PC-3 (cell line): ENCODE data around the gene RAP1GAP2. TPM values are rescaled to one million over a fixed set of nuclear protein-coding genes. Genes with fewer than 3 reads are reported as not detected.

Experiments
- ATAC-seq: fragments of 200-7000 bp; cut with Tn5 transposase; 2 replicates; pipeline ENCODE4 v1.9.1; 2020; ENCODE audit warnings: mild to moderate bottlenecking, moderate library complexity
- BruUV-seq: library from RNA; stranded (reverse); fragments of 400-500 nt; replicated peaks from 2 replicates; lab custom pipeline; 2021; lab: Mats Ljungman, UMichigan
- CTCF ChIA-PET: fragments of 300-600 bp; sonication (Branson Sonifier 250); formaldehyde crosslinking; loops from one replicate; lab custom pipeline; 2022; ENCODE audit warnings: antibody characterized with exemption; lab: Charles Lee
- POLR2A ChIA-PET: fragments of 300-600 bp; sonication (Branson Sonifier 250); formaldehyde crosslinking; loops from one replicate; lab custom pipeline; 2022; ENCODE audit warnings: antibody characterized with exemption; ENCODE audit not compliant: unreplicated experiment; lab: Charles Lee
- DNase-seq: peaks from one replicate; pipeline ENCODE4 v3.0.0-alpha.2; 2015
- H2AFZ ChIP-seq: fragments of 300-600 bp; sonication (generic); 2 replicates; pipeline ENCODE4 v1.6.0; 2016; ENCODE audit warnings: antibody characterized with exemption, low read length
- H3F3A ChIP-seq: fragments of 300-600 bp; sonication (generic); one replicate; pipeline ENCODE4 v1.6.0; 2017; ENCODE audit warnings: antibody characterized with exemption, low read length, control low read depth, mild to moderate bottlenecking; ENCODE audit not compliant: unreplicated experiment
- H3K27ac ChIP-seq: fragments of 300-600 bp; sonication (generic); 2 replicates; pipeline ENCODE4 v1.5.1; 2016; ENCODE audit warnings: mild to moderate bottlenecking, low read length
- H3K27me3 ChIP-seq: fragments of 300-600 bp; sonication (generic); 2 replicates; pipeline ENCODE4 v1.6.1; 2016; ENCODE audit warnings: low read length, mixed read lengths
- H3K36me3 ChIP-seq: fragments of 300-600 bp; sonication (generic); 2 replicates; pipeline ENCODE4 v1.6.1; 2016; ENCODE audit warnings: low read depth, mixed run types, low read length, mixed read lengths
- H3K4me1 ChIP-seq: fragments of 300-600 bp; sonication (generic); 2 replicates; pipeline ENCODE4 v1.5.1; 2016; ENCODE audit warnings: low read length; ENCODE audit not compliant: insufficient read depth
- H3K4me2 ChIP-seq: fragments of 300-600 bp; sonication (generic); 2 replicates; pipeline ENCODE4 v1.6.0; 2016; ENCODE audit warnings: low read length
- H3K4me3 ChIP-seq: fragments of 300-600 bp; sonication (generic); 2 replicates; pipeline ENCODE4 v1.5.1; 2016; ENCODE audit warnings: mild to moderate bottlenecking, low read length, mixed read lengths
- H3K79me2 ChIP-seq: fragments of 300-600 bp; sonication (generic); 2 replicates; pipeline ENCODE4 v1.6.1; 2017; ENCODE audit warnings: low read length, mixed read lengths
- H3K9ac ChIP-seq: fragments of 300-600 bp; sonication (generic); 2 replicates; pipeline ENCODE4 v1.6.0; 2016; ENCODE audit warnings: mild to moderate bottlenecking, low read length
- H3K9me2 ChIP-seq: fragments of 300-600 bp; sonication (generic); replicated peaks from 2 replicates; pipeline ENCODE4 v1.6.1; 2016; ENCODE audit warnings: mixed run types, low read length, mixed read lengths
- H3K9me3 ChIP-seq: fragments of 300-600 bp; sonication (generic); 2 replicates; pipeline ENCODE4 v1.6.1; 2016; ENCODE audit warnings: low read length, mixed read lengths
- H4K20me1 ChIP-seq: fragments of 300-600 bp; sonication (generic); 2 replicates; pipeline ENCODE4 v1.6.1; 2016; ENCODE audit warnings: low read length, mixed read lengths
- EZH2 ChIP-seq: fragments of 300-600 bp; sonication (generic); IDR thresholded peaks from one replicate; pipeline ENCODE4 v1.6.1; 2017; ENCODE audit warnings: antibody characterized with exemption, mild to moderate bottlenecking, low read length; ENCODE audit not compliant: unreplicated experiment
- EZH2phosphoT487 ChIP-seq: fragments of 300-600 bp; sonication (generic); IDR thresholded peaks from 2 replicates; pipeline ENCODE4 v1.6.1; 2018; ENCODE audit warnings: mild to moderate bottlenecking, antibody characterized with exemption, low read length, borderline replicate concordance
- intact Hi-C: fragments of 100-400 bp; cut with micrococcal nuclease; formaldehyde crosslinking; loops from 2 replicates; pipeline ENCODE4 v1.9.0; 2023
- total RNA-seq: library from RNA; depleted of rRNA; stranded (reverse); fragments of >200 nt; gene quantifications from 2 replicates; pipeline ENCODE4 v1.2.3, GENCODE V29; 2014
- TF ChIP-seq, protein P1 (sequence below): fragments of 300-600 bp; sonication (generic); conservative IDR thresholded peaks from 2 replicates; pipeline ENCODE4 v1.5.1; 2017; ENCODE audit warnings: antibody characterized with exemption, low read depth, mild to moderate bottlenecking, low read length

Gene RAP1GAP2
- total RNA-seq, 1 experiment from 2014 or later, result 14.5 TPM

DNA sequence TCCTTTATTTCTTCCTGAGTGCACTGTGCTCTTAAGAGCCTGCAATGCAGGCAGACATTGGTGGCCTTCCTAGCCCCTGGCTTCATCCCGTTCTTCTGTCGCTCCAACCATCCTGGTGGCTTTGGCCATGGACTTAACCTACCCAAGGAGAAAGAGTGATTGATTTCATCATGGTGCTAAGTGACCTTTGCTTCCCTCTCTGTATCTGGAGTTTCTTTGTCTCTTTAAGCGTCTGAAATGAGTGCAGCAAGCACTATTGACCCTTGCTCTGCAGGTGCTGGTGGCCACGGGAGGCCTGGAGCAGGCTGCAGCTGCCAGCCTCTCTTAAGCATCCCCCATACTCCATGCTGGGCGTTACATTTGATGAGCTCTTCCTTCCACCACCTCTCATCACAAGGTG, 60.5 kb downstream of the RAP1GAP2 start:
- Histone ChIP-seq H3F3A (no peaks in the 10 kb centered on the region), H3K9me2 (no peaks in the 10 kb centered on the region), H3K4me1 (peaks cover 5% of the 10 kb centered on the region; the same call in 1 of the 2 replicates), H3K79me2 (peaks cover 66% of the 10 kb centered on the region), H2AFZ (no peak overlapping the region), H3K27ac (no peak overlapping the region), H3K4me2 (no peak overlapping the region), H3K9me3 (no peaks in the 10 kb centered on the region), H3K4me3 (no peak overlapping the region), H3K36me3 (no peaks in the 10 kb centered on the region), H4K20me1 (no peaks in the 10 kb centered on the region), H3K27me3 (no peaks in the 10 kb centered on the region), H3K9ac (no peak overlapping the region)
- TF ChIP-seq EZH2 (no peak), EZH2phosphoT487 (no peak)
- TF ChIP-seq, protein P1, sequence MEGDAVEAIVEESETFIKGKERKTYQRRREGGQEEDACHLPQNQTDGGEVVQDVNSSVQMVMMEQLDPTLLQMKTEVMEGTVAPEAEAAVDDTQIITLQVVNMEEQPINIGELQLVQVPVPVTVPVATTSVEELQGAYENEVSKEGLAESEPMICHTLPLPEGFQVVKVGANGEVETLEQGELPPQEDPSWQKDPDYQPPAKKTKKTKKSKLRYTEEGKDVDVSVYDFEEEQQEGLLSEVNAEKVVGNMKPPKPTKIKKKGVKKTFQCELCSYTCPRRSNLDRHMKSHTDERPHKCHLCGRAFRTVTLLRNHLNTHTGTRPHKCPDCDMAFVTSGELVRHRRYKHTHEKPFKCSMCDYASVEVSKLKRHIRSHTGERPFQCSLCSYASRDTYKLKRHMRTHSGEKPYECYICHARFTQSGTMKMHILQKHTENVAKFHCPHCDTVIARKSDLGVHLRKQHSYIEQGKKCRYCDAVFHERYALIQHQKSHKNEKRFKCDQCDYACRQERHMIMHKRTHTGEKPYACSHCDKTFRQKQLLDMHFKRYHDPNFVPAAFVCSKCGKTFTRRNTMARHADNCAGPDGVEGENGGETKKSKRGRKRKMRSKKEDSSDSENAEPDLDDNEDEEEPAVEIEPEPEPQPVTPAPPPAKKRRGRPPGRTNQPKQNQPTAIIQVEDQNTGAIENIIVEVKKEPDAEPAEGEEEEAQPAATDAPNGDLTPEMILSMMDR, result no peak
- intact Hi-C loops, result no loop called here
- no TSS peak for BruUV-seq
- no peak for ATAC-seq
- DNase-seq, result no peak
- ChIA-PET POLR2A (no interaction called here), CTCF (no interaction called here)

DNA sequence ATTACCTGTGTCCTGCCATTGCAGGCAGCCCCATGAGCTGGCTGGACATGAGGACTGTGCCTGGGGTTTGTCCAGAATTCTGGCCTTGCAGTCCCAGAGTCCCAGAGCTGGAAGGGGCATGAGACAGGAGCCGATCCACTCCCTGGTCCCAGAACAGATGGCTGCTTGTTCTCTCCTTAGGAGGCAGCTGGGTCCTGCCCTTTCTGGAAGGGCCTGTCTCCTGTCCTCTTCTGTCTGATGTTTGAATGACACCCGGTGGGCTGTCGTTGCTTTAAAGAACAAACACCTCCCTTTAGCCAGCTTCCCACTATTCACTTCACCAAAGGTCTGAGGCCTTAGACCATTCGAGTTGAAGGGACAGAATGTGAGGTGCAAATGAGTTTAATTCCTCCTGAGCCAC, 63.8 kb downstream of the RAP1GAP2 start:
- H3K4me2 ChIP-seq, result no peak overlapping the region
- ChIA-PET CTCF (no interaction called here), POLR2A (interaction anchor here (0.6 kb wide), 1 partner anchor 1298 kb away, joined by 8 read pairs; no protein-coding TSS in a partner anchor)
- H3K27ac ChIP-seq, result no peak overlapping the region
- intact Hi-C loops, result no loop called here
- H3K9me2 ChIP-seq, result no peaks in the 10 kb centered on the region
- no peaks in the 10 kb centered on the region for H4K20me1 ChIP-seq
- no peak for TF ChIP-seq EZH2
- TF ChIP-seq, protein P1, result no peak
- TF ChIP-seq EZH2phosphoT487, result no peak
- no peak overlapping the region for H3K4me3 ChIP-seq
- no peak overlapping the region for H3K9ac ChIP-seq
- no peaks in the 10 kb centered on the region for H3K36me3 ChIP-seq
- H3K27me3 ChIP-seq, result no peaks in the 10 kb centered on the region
- DNase-seq (no peak), ATAC-seq (no peak; the same call in 1 of the 2 replicates)
- no peaks in the 10 kb centered on the region for H3F3A ChIP-seq
- peaks cover 5% of the 10 kb centered on the region; the same call in 1 of the 2 replicates for H3K4me1 ChIP-seq
- BruUV-seq, result no TSS peak
- no peak overlapping the region for H2AFZ ChIP-seq
- peaks cover 60% of the 10 kb centered on the region for H3K79me2 ChIP-seq
- H3K9me3 ChIP-seq, result no peaks in the 10 kb centered on the region

DNA sequence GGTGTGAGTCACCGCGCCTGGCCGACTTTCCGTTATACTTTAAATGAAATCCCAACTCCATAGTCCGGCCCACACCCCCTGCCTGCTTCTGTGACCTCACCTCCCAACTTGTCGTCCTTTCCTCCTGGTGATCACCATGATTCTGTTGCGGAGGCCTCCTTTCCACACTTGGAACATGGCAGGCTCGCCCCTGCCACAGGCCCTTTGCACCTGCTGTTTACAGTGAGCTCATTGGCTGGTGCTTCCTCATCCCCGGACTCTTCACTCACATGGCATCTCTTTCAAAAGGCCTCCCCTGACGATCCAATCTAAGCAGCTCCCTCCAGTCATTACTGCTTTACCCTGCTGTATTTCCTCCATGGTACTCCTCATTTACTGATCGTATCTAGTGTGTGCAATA, 64.6 kb downstream of the RAP1GAP2 start:
- CTCF ChIA-PET, result no interaction called here

More for the DNA sequence above, 64.6 kb downstream of the RAP1GAP2 start:
- TF ChIP-seq, protein P1, result no peak
- no peak for TF ChIP-seq EZH2phosphoT487
- no peak overlapping the region for H3K4me3 ChIP-seq
- no peaks in the 10 kb centered on the region for H3F3A ChIP-seq
- no peaks in the 10 kb centered on the region for H3K36me3 ChIP-seq
- H3K4me2 ChIP-seq, result no peak overlapping the region
- no peaks in the 10 kb centered on the region for H3K9me2 ChIP-seq
- POLR2A ChIA-PET, result no interaction called here
- no peak overlapping the region for H3K9ac ChIP-seq
- peaks cover 52% of the 10 kb centered on the region for H3K79me2 ChIP-seq
- BruUV-seq, result no TSS peak
- no peak for DNase-seq
- intact Hi-C loops, result no loop called here
- no peaks in the 10 kb centered on the region for H3K27me3 ChIP-seq
- H2AFZ ChIP-seq, result no peak overlapping the region
- H3K4me1 ChIP-seq, result peaks cover 5% of the 10 kb centered on the region; the same call in 1 of the 2 replicates
- H3K9me3 ChIP-seq, result no peaks in the 10 kb centered on the region
- no peaks in the 10 kb centered on the region for H4K20me1 ChIP-seq
- no peak overlapping the region for H3K27ac ChIP-seq
- ATAC-seq, result no peak
